ENCODE results near the gene RAB1A. TPM values are rescaled to one million over a fixed set of nuclear protein-coding genes. Genes with fewer than 3 reads are reported as not detected.
"Not testable (repeated sequence)": the region's sequence is repeated elsewhere in the genome, so short reads cannot be mapped to it uniquely, and the experiment has no call there.

RAB1A gene
- total and polyA plus RNA-seq, 2 donors (not counting 1 experiment from before 2014, with no cell fraction given): 26.6 to 42.2 TPM

- Mint-ChIP-seq H3K27me3 (no peaks in the 10 kb centered on the region), H3K27ac (no peak overlapping the region), H3K4me1 (peaks cover 2% of the 10 kb centered on the region), H3K9me3 (ENCODE audit: insufficient read depth) (no peaks in the 10 kb centered on the region), H3K4me3 (no peak overlapping the region)
- no peak overlapping the region for H3K4me3 ChIP-seq (ENCODE audit: control extremely low read depth in 1 of 5, extremely low read depth in 1 of 5, insufficient read depth in 1 of 5, low read depth in 2 of 5, low read length in 4 of 5)
- DNase-seq (no peak), ATAC-seq (ENCODE audit: low read depth) (no peak)
- H3K27ac ChIP-seq (ENCODE audit: low read length in 2 of 2): no peak overlapping the region
- no peaks in the 10 kb centered on the region for H3K27me3 ChIP-seq (replicated peaks in 1 of 4; ENCODE audit: control extremely low read depth in 1 of 4, control insufficient read depth in 3 of 4, insufficient read depth in 4 of 4, low read length in 3 of 4)
- POLR2A ChIA-PET: no interaction called here
- CTCF ChIA-PET: interaction anchor here (1.3 kb wide), 1 partner anchor 14 kb away, joined by 3 read pairs; no protein-coding TSS in a partner anchor
- no peak for TF ChIP-seq CTCF (IDR thresholded peaks at IDR 0.05)
- TF ChIP-seq EZH2 (IDR thresholded peaks at IDR 0.05; ENCODE audit: borderline replicate concordance, insufficient read depth, low read depth, low read length, poor library complexity, severe bottlenecking): no peak
- H3K4me2 ChIP-seq (replicated peaks; ENCODE audit: low read depth, low read length, poor library complexity, severe bottlenecking): no peak overlapping the region
- no peaks in the 10 kb centered on the region for H3K79me2 ChIP-seq (ENCODE audit: control insufficient read depth, insufficient read depth, low read length)
- no peak overlapping the region for H3K9ac ChIP-seq (ENCODE audit: low read length)
- H3K9me3 ChIP-seq (ENCODE audit: control extremely low read depth in 1 of 3, control insufficient read depth in 2 of 3, insufficient read depth in 1 of 3, low read length in 2 of 3): peaks cover 0 to 4% (median 0%) of the 10 kb centered on the region in 3 donors
- no peak overlapping the region for H2AFZ ChIP-seq (ENCODE audit: insufficient read depth, low read depth, low read length, poor library complexity, severe bottlenecking)
- H3K36me3 ChIP-seq (replicated peaks in 1 of 2; ENCODE audit: control extremely low read depth in 1 of 2, control insufficient read depth in 1 of 2, extremely low read depth in 1 of 2, insufficient read depth in 2 of 2, low read length in 1 of 2): no peaks in the 10 kb centered on the region
- no peaks in the 10 kb centered on the region for H4K20me1 ChIP-seq (ENCODE audit: control insufficient read depth, insufficient read depth, low read length, poor library complexity, severe bottlenecking)
- 86% methylated on average over 2 of the region's 12 CpGs for WGBS (ENCODE audit: insufficient coverage)
- intact Hi-C loops (cut with micrococcal nuclease): no loop called here
- H3K4me1 ChIP-seq (ENCODE audit: control insufficient read depth in 2 of 2, insufficient read depth in 2 of 2, low read length in 2 of 2): no peaks in the 10 kb centered on the region
Observed at GRCh38 chr2:65172994-65173790, 43.3 kb upstream of the RAB1A start.

- CTCF ChIA-PET: interaction anchor here (0.7 to 5.1 kb wide), 8 partner anchors 11 to 112 kb away, joined by 3 to 96 read pairs (median 4); partner anchors contain the start of gene RAB1A
- POLR2A ChIA-PET: interaction anchor here (0.6 to 0.7 kb wide), 2 partner anchors 8 to 41 kb away, joined by 3 to 5 read pairs; partner anchors contain the start of gene RAB1A
Observed at GRCh38 chr2:65170611-65171477, 40.9 kb upstream of the RAB1A start.

More at GRCh38 chr2:65170611-65171477, 40.9 kb upstream of the RAB1A start:
- intact Hi-C loops (cut with micrococcal nuclease); H3K4me1 Mint-ChIP-seq; H3K4me1 ChIP-seq (ENCODE audit: control insufficient read depth in 2 of 2, insufficient read depth in 2 of 2, low read length in 2 of 2); H3K4me3 Mint-ChIP-seq; H3K9me3 Mint-ChIP-seq (ENCODE audit: insufficient read depth); H3K36me3 ChIP-seq (replicated peaks in 1 of 2; ENCODE audit: control extremely low read depth in 1 of 2, control insufficient read depth in 1 of 2, extremely low read depth in 1 of 2, insufficient read depth in 2 of 2, low read length in 1 of 2); H3K27ac ChIP-seq (ENCODE audit: low read length in 2 of 2); H3K27ac Mint-ChIP-seq; DNase-seq; H4K20me1 ChIP-seq (ENCODE audit: control insufficient read depth, insufficient read depth, low read length, poor library complexity, severe bottlenecking); H3K9ac ChIP-seq (ENCODE audit: low read length); H3K27me3 Mint-ChIP-seq; H3K27me3 ChIP-seq (replicated peaks in 1 of 4; ENCODE audit: control extremely low read depth in 1 of 4, control insufficient read depth in 3 of 4, insufficient read depth in 4 of 4, low read length in 3 of 4); ATAC-seq (ENCODE audit: low read depth); H3K79me2 ChIP-seq (ENCODE audit: control insufficient read depth, insufficient read depth, low read length); H3K4me3 ChIP-seq (ENCODE audit: control extremely low read depth in 1 of 5, extremely low read depth in 1 of 5, insufficient read depth in 1 of 5, low read depth in 2 of 5, low read length in 4 of 5); H3K9me3 ChIP-seq (ENCODE audit: control extremely low read depth in 1 of 3, control insufficient read depth in 2 of 3, insufficient read depth in 1 of 3, low read length in 2 of 3); H3K4me2 ChIP-seq (replicated peaks; ENCODE audit: low read depth, low read length, poor library complexity, severe bottlenecking); H2AFZ ChIP-seq (ENCODE audit: insufficient read depth, low read depth, low read length, poor library complexity, severe bottlenecking): not testable (repeated sequence)
- WGBS (ENCODE audit: insufficient coverage): 96% methylated on average over 12 of the region's 14 CpGs
